Ishikawa (cell line): ENCODE data around the gene TMCC3.

Experiments used
- FOXM1 ChIP-seq: IDR thresholded peaks from 2 replicates; pipeline ENCODE4 v1.6.1; 2012; ENCODE audit warnings: low read depth, borderline replicate concordance
- TAF1 ChIP-seq: IDR thresholded peaks from 2 replicates; pipeline ENCODE4 v1.6.1; 2012; ENCODE audit warnings: low read depth, mild to moderate bottlenecking
- YY1 ChIP-seq: IDR thresholded peaks from 2 replicates; pipeline ENCODE4 v1.6.1; 2012; ENCODE audit warnings: low read depth

DNA sequence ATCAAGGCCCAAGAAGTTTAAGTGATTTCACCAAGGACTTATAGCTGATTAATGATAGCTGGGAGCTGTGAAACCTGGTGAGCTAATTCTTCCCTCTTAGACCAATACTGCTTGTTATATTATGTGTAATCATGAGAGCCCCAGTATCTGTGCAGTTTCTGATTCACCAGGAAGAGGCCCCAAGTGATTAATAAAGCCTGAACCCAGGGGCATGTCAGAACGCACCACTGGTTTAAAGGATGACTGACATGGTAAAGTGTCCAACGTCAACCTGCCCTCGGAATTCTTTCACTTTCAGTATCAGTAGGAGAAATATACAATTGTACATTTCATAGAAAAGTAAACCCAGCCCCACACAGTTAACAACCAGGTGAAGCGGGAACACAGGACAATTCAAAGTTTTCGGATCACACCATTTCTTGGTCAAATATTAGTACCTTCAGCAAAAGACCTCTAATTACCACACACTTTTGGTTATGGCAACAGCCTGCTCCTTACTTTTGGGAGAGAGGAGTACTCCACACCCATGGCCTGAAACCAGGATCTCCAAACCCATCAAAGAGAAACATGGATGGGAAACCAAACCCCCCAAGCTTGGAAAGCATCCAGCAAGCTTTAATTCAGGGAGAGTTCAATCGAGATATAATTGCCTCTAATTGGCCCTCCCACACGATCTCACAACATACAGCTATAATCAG, 28.5 kb downstream of the TMCC3 start:
- TF ChIP-seq TAF1 (no peak), YY1 (no peak), FOXM1 (no peak)
